Fibroblast of villous mesenchyme (primary cell): ENCODE results near the gene PTRH1. TPM values are rescaled to one million over a fixed set of nuclear protein-coding genes. Genes with fewer than 3 reads are reported as not detected.
"Not testable (repeated sequence)": the region's sequence is repeated elsewhere in the genome, so short reads cannot be mapped to it uniquely, and the experiment has no call there.

Experiments
- DNase-seq: peaks from one replicate; pipeline ENCODE4 v3.0.0-alpha.2; 2010; ENCODE audit warnings: low read depth
- H3K4me3 ChIP-seq: 2 replicates; pipeline ENCODE4 v1.5.1; 2011; ENCODE audit warnings: low read depth, mild to moderate bottlenecking, low read length
- CTCF ChIP-seq: IDR thresholded peaks from 2 replicates; pipeline ENCODE4 v1.5.1; 2012; ENCODE audit warnings: low read depth, mild to moderate bottlenecking, low read length; ENCODE audit not compliant: insufficient read depth
- total RNA-seq: library from RNA; depleted of rRNA; stranded (reverse); fragments of >200 nt; gene quantifications from 2 replicates; pipeline ENCODE4 v1.2.3, GENCODE V29; 2012

Gene PTRH1
- 11.7 and 16.4 TPM in 2 replicates for total RNA-seq

- H3K4me3 ChIP-seq: peak within 1 kb of the TSS; percentile 71
- TF ChIP-seq CTCF: no peak
- peak; percentile 96 for DNase-seq
Observed at GRCh38 chr9:127715470-127716337, at the start of gene PTRH1, which contains the start of gene TTC16. PTRH1 (minus strand) TSS chr9:127715663; CDS start chr9:127715639, 24 bp downstream. TTC16 (plus strand) TSS chr9:127716079; CDS start chr9:127716146, 67 bp downstream.

- no peak for DNase-seq
- TF ChIP-seq CTCF: peak; percentile 31
- no peak overlapping the region for H3K4me3 ChIP-seq
Observed at GRCh38 chr9:127763918-127764384, 48.5 kb upstream of the PTRH1 start.

- no peak for DNase-seq
- no peak overlapping the region for H3K4me3 ChIP-seq
- no peak for TF ChIP-seq CTCF
Observed at GRCh38 chr9:127762111-127762676, 46.7 kb upstream of the PTRH1 start.

GRCh38 chr9:127761491-127761956 is 46.1 kb upstream of the PTRH1 start:
- no peak for TF ChIP-seq CTCF
- no peak for DNase-seq
- no peak overlapping the region for H3K4me3 ChIP-seq

- no peak for DNase-seq
- TF ChIP-seq CTCF: no peak
- H3K4me3 ChIP-seq: no peak overlapping the region
Observed at GRCh38 chr9:127761061-127761460, 45.6 kb upstream of the PTRH1 start.

GRCh38 chr9:127758843-127759242 is 43.4 kb upstream of the PTRH1 start:
- DNase-seq: no peak
- no peak overlapping the region for H3K4me3 ChIP-seq
- TF ChIP-seq CTCF: no peak

GRCh38 chr9:127756776-127757175 is 41.3 kb upstream of the PTRH1 start:
- DNase-seq, H3K4me3 ChIP-seq: not testable (repeated sequence)
